IPS-11a (cell line): ENCODE results near the gene RANBP9.
A peak's percentile ranks its signal among the peaks of the same experiment; 100 is the strongest.

Experiments
- H3K4me3 ChIP-seq: one replicate; pipeline ENCODE4 v1.5.1; 2013; ENCODE audit warnings: low read depth, low read length, control low read depth

Gene RANBP9

GRCh38 chr6:13655700-13656099 lies 55.9 kb downstream of the RANBP9 start:
- no peak overlapping the region for H3K4me3 ChIP-seq

DNA sequence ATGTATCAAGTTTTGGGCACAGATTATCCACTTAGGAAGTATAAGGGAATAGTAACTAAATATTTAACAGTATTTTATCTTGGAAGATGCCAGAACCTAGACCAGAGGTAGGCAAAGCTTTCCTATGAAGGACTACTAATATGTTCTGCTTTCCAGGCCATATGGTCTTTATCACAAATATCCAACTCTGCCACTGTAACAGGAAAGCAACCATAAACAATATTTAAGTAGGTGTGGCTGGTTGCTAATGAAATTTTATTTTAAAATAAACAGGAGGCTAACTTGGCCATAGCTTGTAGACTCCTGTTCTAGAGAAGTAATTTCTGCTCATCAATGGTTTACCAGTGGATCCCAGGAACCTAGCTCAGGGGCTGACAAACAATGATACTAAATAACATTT lies 57.1 kb downstream of the RANBP9 start:
- H3K4me3 ChIP-seq: no peak overlapping the region

DNA sequence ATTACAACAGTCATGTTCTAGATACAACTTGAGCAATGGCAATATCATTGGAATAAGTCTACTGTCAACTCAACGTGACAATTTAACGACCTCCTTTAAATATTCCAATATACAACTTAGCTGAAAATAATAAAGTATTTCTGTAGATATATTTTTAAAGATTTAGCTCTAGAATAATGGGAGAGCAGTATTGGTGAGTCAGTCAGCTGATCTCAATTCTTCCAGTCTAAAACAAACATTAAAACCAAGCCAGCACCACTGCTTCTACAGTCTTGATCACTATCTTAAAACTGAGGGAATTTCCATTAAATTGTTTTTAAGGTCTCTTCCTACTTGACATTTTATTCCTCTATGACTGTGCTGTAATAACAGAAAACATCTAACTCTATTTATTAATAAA lies 58.3 kb downstream of the RANBP9 start:
- H3K4me3 ChIP-seq: no peak overlapping the region

DNA sequence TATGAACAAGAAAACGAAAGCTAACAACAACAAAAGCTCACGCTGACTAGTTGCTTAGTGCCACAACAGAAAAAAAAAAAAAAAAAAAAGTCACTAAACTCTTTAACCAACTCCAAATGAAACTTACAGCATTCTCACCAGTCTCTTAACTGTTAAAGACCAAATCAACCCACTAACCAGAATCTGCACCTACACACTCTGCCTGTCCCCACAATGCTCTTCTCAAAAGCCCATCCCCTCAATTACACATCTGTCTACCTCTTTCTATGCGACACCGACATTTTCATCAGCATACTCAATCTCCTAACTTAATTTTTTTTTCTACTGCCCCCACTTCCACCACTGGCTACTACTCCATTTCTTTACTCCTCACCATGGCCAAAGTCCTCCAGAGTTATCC lies 62.2 kb downstream of the RANBP9 start:
- H3K4me3 ChIP-seq: no peak overlapping the region

GRCh38 chr6:13648850-13649249 lies 62.8 kb downstream of the RANBP9 start:
- no peak overlapping the region for H3K4me3 ChIP-seq

- H3K4me3 ChIP-seq: no peak overlapping the region
Measured at GRCh38 chr6:13643125-13643524, 68.5 kb downstream of the RANBP9 start.

DNA sequence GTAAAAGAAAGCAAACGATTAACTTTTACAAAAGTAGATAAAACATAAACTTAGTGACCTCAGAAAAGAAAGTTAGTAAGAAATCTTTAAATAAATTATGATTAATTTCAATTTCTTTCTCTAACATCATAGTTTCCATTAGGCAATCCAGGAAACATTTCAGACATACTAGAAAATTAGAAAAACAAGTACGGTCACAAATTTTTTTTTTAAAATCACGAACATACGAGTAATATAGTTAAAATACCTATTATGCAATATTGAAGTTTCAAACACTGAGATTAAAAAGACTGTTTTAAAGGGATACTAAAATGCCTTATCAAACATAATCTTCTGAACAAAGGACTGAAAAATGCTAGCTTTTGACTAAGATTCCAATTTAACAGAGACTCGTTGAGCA lies 70.3 kb downstream of the RANBP9 start:
- no peak overlapping the region for H3K4me3 ChIP-seq

DNA sequence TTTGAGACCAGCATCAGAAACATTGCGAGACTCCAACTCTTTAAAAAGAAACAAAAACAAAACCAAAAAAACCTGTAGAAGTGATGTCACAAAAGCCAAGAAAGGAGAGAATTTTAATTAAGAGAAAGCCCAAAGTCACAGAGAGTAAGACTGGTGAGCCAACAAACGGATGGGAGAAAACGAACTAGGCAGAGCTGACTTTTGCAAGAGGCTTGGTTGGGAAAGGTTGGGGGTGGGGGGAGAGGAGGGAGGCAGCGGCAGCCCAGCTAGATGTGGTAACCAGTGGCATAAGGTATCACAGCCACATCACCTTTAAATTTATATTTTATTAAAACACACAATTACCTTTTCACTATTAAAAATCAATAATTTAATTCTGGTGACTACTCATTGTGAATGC lies 73.0 kb downstream of the RANBP9 start:
- no peak overlapping the region for H3K4me3 ChIP-seq

GRCh38 chr6:13638014-13638413 lies 73.6 kb downstream of the RANBP9 start:
- H3K4me3 ChIP-seq: no peak overlapping the region

GRCh38 chr6:13635948-13636658 lies 75.5 kb downstream of the RANBP9 start:
- H3K4me3 ChIP-seq: no peak overlapping the region

- H3K4me3 ChIP-seq: no peak overlapping the region
Measured at GRCh38 chr6:13633343-13633742, 78.3 kb downstream of the RANBP9 start.

DNA sequence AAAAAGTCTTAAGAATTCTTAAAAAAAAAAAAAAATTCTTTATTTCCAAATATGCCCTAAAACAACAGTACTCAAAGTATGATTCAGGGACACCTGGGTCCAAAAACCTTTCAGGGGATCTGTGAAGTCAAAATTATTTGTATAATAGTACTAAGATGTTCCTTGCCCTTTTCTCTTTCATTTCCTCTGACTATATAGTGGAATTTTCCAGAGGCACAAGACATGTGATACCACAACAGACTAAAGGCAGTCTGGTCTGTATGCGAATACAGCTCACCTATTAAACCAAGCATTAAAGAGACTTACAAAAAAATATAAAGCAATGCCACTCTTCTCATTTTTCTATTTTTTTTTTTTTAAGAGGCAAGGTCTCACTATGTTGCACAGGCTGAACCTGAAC lies 81.1 kb downstream of the RANBP9 start:
- no peak overlapping the region for H3K4me3 ChIP-seq

- H3K4me3 ChIP-seq: no peak overlapping the region
Measured at GRCh38 chr6:13629459-13630116, 82.0 kb downstream of the RANBP9 start.

- no peak overlapping the region for H3K4me3 ChIP-seq
Measured at GRCh38 chr6:13624871-13625288, 86.8 kb downstream of the RANBP9 start.

- no peak overlapping the region for H3K4me3 ChIP-seq
Measured at GRCh38 chr6:13617066-13617465, 94.6 kb downstream of the RANBP9 start.

DNA sequence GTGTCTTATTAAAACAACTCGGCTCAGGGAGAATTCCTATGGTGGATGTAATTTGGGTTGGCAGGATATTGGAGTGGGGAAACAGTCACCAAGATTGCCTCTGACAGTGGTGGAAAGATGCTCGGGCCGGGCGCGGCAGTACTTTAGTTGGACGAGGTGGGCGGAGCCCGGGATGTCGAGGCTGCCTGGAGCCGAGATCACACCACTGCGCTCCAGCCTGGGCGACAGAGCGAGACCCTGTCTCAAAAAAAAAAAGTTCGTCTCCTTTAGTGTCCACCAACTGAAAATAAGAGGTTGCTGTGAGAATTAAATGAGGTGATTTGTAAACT lies 95.9 kb downstream of the RANBP9 start:
- H3K4me3 ChIP-seq: peak overlapping the region; percentile 99

DNA sequence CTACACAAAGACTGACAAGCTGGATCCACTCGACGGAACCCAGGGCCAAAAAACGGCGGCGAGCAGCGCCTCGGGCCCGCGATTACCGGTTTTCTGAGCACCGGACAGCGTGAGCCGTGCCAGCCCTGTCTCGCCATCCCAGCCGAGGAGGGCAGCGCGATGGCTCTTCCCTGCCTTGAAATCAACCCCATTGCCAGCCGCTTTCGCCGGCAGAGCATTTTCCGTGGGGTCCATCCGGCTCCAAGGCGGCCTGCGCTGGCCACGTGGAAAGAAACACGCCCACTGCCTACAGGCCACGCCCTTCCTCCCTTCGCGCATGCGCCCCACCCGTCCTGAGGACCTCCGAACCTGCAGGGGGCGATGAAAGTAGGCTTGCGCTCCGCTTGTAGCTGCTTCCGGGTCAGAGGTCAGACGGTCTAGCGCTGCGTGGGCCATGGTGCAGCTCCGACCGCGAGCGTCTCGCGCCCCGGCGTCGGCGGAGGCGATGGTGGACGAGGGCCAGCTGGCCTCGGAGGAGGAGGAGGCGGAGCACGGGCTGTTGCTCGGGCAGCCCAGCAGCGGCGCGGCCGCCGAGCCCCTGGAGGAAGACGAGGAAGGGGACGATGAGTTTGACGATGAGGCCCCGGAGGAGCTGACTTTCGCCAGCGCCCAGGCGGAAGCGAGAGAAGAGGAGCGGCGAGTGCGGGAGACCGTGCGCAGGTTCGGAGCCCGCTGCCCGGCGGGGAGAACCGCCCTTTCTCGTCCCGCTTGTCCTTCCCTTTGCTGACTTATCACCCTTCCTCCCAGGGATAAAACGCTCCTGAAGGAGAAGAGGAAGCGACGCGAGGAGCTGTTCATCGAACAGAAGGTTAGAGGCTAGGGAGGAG lies 96.5 kb downstream of the RANBP9 start, which contains the start of gene NOL7:
Gene NOL7 (plus strand): TSS at position 410 of the 866 bp plus-strand sequence. CDS start 24 bp downstream, at position 434.
- peak within 1 kb of the TSS; percentile 99 for H3K4me3 ChIP-seq

GRCh38 chr6:13614126-13614925 lies 97.3 kb downstream of the RANBP9 start:
- H3K4me3 ChIP-seq: peak overlapping the region; percentile 99

- no peak overlapping the region for H3K4me3 ChIP-seq
Measured at GRCh38 chr6:13613029-13613594, 98.5 kb downstream of the RANBP9 start.

DNA sequence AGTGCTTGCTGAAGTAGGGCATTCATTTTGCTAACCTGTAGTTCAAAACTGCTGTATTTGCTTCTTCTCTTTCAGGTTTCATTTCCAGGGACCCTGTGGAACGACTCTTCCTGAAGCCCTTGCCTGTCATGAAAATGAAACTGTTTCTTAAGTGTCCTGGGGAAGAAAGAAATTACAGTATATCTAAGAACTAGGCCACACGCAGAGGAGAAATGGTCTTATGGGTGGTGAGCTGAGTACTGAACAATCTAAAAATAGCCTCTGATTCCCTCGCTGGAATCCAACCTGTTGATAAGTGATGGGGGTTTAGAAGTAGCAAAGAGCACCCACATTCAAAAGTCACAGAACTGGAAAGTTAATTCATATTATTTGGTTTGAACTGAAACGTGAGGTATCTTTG lies 99.9 kb downstream of the RANBP9 start:
- no peak overlapping the region for H3K4me3 ChIP-seq

DNA sequence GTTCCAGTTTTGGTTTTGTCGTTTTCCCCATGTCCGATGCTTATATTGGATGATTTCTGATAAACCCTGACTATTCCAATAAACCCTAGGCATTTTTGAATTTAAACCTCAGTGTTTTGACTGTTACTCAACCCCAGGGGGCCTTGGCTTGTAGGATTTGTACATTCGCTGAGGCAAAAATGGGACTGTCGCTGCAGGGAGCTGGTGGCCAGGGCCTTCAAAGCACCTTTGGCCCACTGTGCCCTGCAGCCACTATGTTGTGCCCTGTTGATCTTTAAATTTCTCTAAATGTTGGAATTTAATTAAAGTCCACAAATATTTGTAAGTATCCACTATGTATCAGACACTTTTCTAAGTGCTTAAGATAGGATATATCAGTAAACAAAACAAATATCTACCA lies 106.0 kb downstream of the RANBP9 start:
- no peak overlapping the region for H3K4me3 ChIP-seq
